Brain microvascular endothelial cell (primary cell): Measurements from ENCODE around the gene SLC38A4.

Experiments used
- DNase-seq: peaks from one replicate; pipeline ENCODE4 v3.0.0-alpha.2; 2020
- H3K27ac ChIP-seq: fragments of 250-450 bp; sonication (Bioruptor Pico); 2 replicates; pipeline ENCODE4 v1.5.1; 2020; ENCODE audit warnings: mild to moderate bottlenecking, moderate library complexity
- H3K27me3 ChIP-seq: fragments of 250-450 bp; sonication (Bioruptor Pico); replicated peaks from 2 replicates; pipeline ENCODE4 v1.5.1; 2020; ENCODE audit warnings: mild to moderate bottlenecking
- H3K36me3 ChIP-seq: fragments of 250-450 bp; sonication (Bioruptor Pico); replicated peaks from 2 replicates; pipeline ENCODE4 v1.5.1; 2020; ENCODE audit warnings: mild to moderate bottlenecking
- H3K4me3 ChIP-seq: 2 replicates; pipeline ENCODE4 v1.5.1; 2011; ENCODE audit warnings: low read depth, mild to moderate bottlenecking, control low read depth, low read length, moderate library complexity
- CTCF ChIP-seq: IDR thresholded peaks from 2 replicates; pipeline ENCODE4 v1.5.1; 2011; ENCODE audit warnings: low read depth, mild to moderate bottlenecking, moderate library complexity, low read length, control low read depth, inconsistent platforms; ENCODE audit errors: missing control alignments
- in situ Hi-C: cut with HindIII; loops from 2 replicates; pipeline ENCODE4 v1.10.0; 2017; ENCODE audit warnings: low sequenced_read_pairs, low pct_ligation_motif_present

Gene SLC38A4

GRCh38 chr12:46785382-46785781 is 40.4 kb downstream of the SLC38A4 start:
- no peaks in the 10 kb centered on the region for H3K27me3 ChIP-seq
- no peak for TF ChIP-seq CTCF
- H3K4me3 ChIP-seq: no peak overlapping the region
- H3K27ac ChIP-seq: peak overlapping the region; percentile 79
- in situ Hi-C loops: no loop called here
- no peaks in the 10 kb centered on the region for H3K36me3 ChIP-seq
- no peak for DNase-seq

- no peaks in the 10 kb centered on the region for H3K27me3 ChIP-seq
- H3K36me3 ChIP-seq: no peaks in the 10 kb centered on the region
- H3K4me3 ChIP-seq: no peak overlapping the region
- DNase-seq: peak; percentile 47
- TF ChIP-seq CTCF: no peak
- no peak overlapping the region for H3K27ac ChIP-seq
- in situ Hi-C loops: no loop called here
Measured at GRCh38 chr12:46783871-46784270, 41.9 kb downstream of the SLC38A4 start.

DNA sequence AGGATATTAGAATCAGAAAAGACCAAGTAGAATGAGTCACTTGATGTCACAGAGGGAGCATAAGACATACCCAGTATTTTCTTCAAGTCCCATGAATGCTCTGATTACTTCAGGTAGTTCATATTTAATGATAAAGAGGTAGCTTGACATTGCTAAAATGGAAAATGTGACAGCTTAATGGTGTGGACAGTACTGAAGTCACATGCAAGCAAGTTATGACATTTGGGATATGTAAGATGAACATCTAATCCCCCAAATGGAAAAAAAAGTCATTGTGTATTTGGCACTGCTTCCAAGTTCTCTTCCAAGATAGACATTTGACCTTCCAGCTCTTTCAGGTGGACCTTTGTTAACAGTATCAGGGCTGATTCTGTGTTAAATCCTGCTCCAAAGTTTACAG is 45.9 kb downstream of the SLC38A4 start:
- Histone ChIP-seq H3K27me3 (no peaks in the 10 kb centered on the region), H3K4me3 (no peak overlapping the region), H3K27ac (no peak overlapping the region), H3K36me3 (no peaks in the 10 kb centered on the region)
- in situ Hi-C loops: no loop called here
- no peak for TF ChIP-seq CTCF
- DNase-seq: no peak

DNA sequence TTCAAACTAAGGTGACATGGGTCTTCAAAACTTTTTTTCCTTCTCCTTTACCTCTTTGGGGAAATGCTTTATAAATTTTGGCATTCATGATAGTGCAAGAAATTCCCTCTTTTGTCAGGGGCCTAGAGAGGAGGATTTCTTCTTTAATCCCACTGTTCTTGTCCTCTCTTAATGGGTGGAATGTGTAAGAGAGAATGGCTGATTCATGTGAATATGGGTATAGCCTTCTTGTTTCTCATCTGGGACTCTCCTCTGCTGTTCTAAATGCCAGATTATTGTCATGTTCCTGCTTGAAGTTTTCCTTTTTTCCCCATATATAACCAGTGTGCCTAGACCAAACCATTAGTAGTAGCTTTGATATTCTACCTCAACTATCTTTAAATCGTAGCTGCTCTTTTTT is 46.7 kb downstream of the SLC38A4 start:
- no peak overlapping the region for H3K4me3 ChIP-seq
- H3K27ac ChIP-seq: no peak overlapping the region
- TF ChIP-seq CTCF: no peak
- H3K36me3 ChIP-seq: no peaks in the 10 kb centered on the region
- no peaks in the 10 kb centered on the region for H3K27me3 ChIP-seq
- DNase-seq: no peak
- in situ Hi-C loops: no loop called here

DNA sequence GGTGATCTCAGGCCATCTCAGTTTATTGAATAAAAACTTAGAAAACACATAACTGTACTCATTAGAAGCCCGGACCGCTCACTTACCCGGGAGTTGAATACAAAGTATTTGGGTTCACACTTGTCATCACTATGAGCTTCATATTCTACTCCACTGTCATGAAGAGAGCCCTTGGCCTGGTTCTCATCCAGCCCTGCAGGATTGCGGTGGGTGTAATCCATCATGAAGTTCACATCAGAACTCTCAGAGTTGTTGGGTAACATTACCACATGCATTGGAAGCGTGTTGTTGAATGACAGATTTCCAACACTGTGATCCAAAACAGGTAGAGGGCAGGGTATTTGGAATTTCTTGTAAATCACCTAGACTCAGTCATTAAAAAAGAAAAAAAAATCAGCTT is 47.4 kb downstream of the SLC38A4 start:
- in situ Hi-C loops: no loop called here
- no peak overlapping the region for H3K27ac ChIP-seq
- TF ChIP-seq CTCF: no peak
- DNase-seq: no peak
- no peak overlapping the region for H3K4me3 ChIP-seq
- H3K36me3 ChIP-seq: no peaks in the 10 kb centered on the region
- no peaks in the 10 kb centered on the region for H3K27me3 ChIP-seq

DNA sequence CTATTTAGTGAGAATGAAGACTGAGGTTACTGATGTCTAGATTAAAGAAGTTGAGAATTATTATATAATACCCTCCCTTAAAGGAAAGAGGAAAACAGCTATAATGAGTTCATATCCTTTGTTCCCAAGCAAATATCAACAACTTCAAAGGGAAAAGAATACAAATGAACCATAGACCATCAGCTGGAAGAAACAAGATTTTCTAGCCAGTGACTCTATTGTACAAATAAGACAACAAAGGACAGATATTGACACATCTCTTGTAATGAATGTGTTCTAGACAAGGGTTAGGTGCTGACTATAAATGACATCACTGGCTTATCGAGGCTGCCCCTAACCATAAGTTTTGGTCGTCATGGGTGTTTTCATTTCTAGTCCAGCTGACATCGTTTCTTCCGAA is 48.2 kb downstream of the SLC38A4 start:
- H3K36me3 ChIP-seq: no peaks in the 10 kb centered on the region
- no peaks in the 10 kb centered on the region for H3K27me3 ChIP-seq
- no peak overlapping the region for H3K27ac ChIP-seq
- H3K4me3 ChIP-seq: no peak overlapping the region
- in situ Hi-C loops: no loop called here
- TF ChIP-seq CTCF: no peak
- DNase-seq: no peak
